A549 (cell line): ENCODE data around the gene URB2. TPM values are rescaled to one million over a fixed set of nuclear protein-coding genes. Genes with fewer than 3 reads are reported as not detected.

ENCODE experiments used
- ATAC-seq, 2 experiments: fragments of 200-7000 bp in 1 of 2; fragments of >200 bp in 1 of 2; cut with Nextera tagmentation in 1 of 2; cut with Tn5 transposase in 1 of 2; 3 replicates each; pipeline versions ENCODE4 v1.8.0 to v1.9.1; 2018 to 2020; ENCODE audit warnings: mild to moderate bottlenecking in 1 of 2, moderate library complexity in 1 of 2
- CTCF ChIA-PET: fragments of 300-600 bp; sonication (Branson Sonifier 250); formaldehyde crosslinking; extraction: SDS; loops from one replicate; lab custom pipeline; 2021; ENCODE audit warnings: antibody characterized with exemption, inconsistent platforms; lab: Yijun Ruan, JAX
- POLR2A ChIA-PET: fragments of 350-600 bp; formaldehyde crosslinking; extraction: SDS; loops from one replicate; lab custom pipeline; 2021; ENCODE audit warnings: antibody characterized with exemption, inconsistent platforms; lab: Yijun Ruan, JAX
- DNase-seq, 2 experiments: peaks; one replicate each; pipeline versions ENCODE4 v3.0.0 to v3.0.0-alpha.2; 2011 to 2016; ENCODE audit warnings: low read depth in 1 of 2, low spot score in 1 of 2
- FAIRE-seq: peaks from 2 replicates; lab custom pipeline; 2011; peaks lifted over from hg19 to GRCh38; lab: Jason Lieb, UNC
- H3K27ac ChIP-seq, 2 experiments: fragments of >200 bp; sonication (Bioruptor Twin); formaldehyde crosslinking; 3 replicates each; pipeline ENCODE4 v1.5.1; 2016 to 2017
- H3K4me1 ChIP-seq: fragments of >200 bp; sonication (Bioruptor Twin); formaldehyde crosslinking; 3 replicates; pipeline ENCODE4 v1.6.1; 2016
- H3K4me2 ChIP-seq: fragments of >200 bp; sonication (Bioruptor Twin); formaldehyde crosslinking; 3 replicates; pipeline ENCODE4 v1.6.1; 2016
- H3K4me3 ChIP-seq: fragments of >200 bp; sonication (Bioruptor Twin); formaldehyde crosslinking; 3 replicates; pipeline ENCODE4 v1.5.1; 2016
- H3K9me3 ChIP-seq: fragments of >200 bp; sonication (Bioruptor Twin); formaldehyde crosslinking; 3 replicates; pipeline ENCODE4 v1.6.1; 2016
- EHF ChIP-seq: fragments of 250-450 bp; sonication (Bioruptor Pico); IDR thresholded peaks from 2 replicates; pipeline ENCODE4 v1.5.0; 2020; ENCODE audit warnings: mild to moderate bottlenecking
- EHMT2 ChIP-seq: fragments of 200-600 bp; sonication (generic); IDR thresholded peaks from 2 replicates; pipeline ENCODE4 v1.6.1; 2016; ENCODE audit warnings: antibody characterized with exemption, low read depth, mild to moderate bottlenecking, moderate library complexity
- EP300 ChIP-seq, 2 experiments: fragments of >200 bp; sonication (Bioruptor Twin); formaldehyde crosslinking; IDR thresholded peaks; 2 replicates in 1 of 2; 3 replicates in 1 of 2; pipeline ENCODE4 v1.6.1; 2016 to 2017
- FOSL2 ChIP-seq, 2 experiments: fragments of 450-650 bp in 1 of 2; fragments of >200 bp in 1 of 2; sonication (Bioruptor Twin) in 1 of 2; formaldehyde crosslinking; IDR thresholded peaks; 2 replicates each; pipeline versions ENCODE4 v1.5.0 to v1.6.1; 2016 to 2020; ENCODE audit warnings: mild to moderate bottlenecking in 1 of 2, moderate library complexity in 1 of 2
- FOXS1 ChIP-seq: fragments of 250-450 bp; sonication (Bioruptor Pico); IDR thresholded peaks from 2 replicates; pipeline ENCODE4 v1.5.0; 2020; ENCODE audit warnings: mild to moderate bottlenecking, moderate library complexity
- GATA3 ChIP-seq: IDR thresholded peaks from 2 replicates; pipeline ENCODE4 v1.6.1; 2012; ENCODE audit warnings: borderline replicate concordance
- HDAC2 ChIP-seq: fragments of 200-600 bp; sonication (generic); IDR thresholded peaks from 2 replicates; pipeline ENCODE4 v1.6.1; 2016
- HES2 ChIP-seq: fragments of >200 bp; sonication (Bioruptor Twin); formaldehyde crosslinking; IDR thresholded peaks from 2 replicates; pipeline ENCODE4 v1.6.1; 2016
- PHF8 ChIP-seq: fragments of 200-600 bp; sonication (generic); IDR thresholded peaks from 2 replicates; pipeline ENCODE4 v1.6.1; 2016; ENCODE audit warnings: low read depth, mild to moderate bottlenecking, antibody characterized with exemption, moderate library complexity, borderline replicate concordance
- POLR2AphosphoS2 ChIP-seq: conservative IDR thresholded peaks from 2 replicates; pipeline ENCODE4 v1.6.1; 2012; ENCODE audit warnings: low read length, improper control_type of control experiment, inconsistent platforms
- RCOR1 ChIP-seq: fragments of 150-350 bp; IDR thresholded peaks from 2 replicates; pipeline ENCODE4 v1.6.1; 2014; ENCODE audit warnings: antibody characterized with exemption, low read length, low read depth
- REST ChIP-seq: fragments of 200-600 bp; sonication (generic); IDR thresholded peaks from 2 replicates; pipeline ENCODE4 v1.6.1; 2016; ENCODE audit warnings: antibody characterized with exemption, mild to moderate bottlenecking, moderate library complexity
- RNF2 ChIP-seq: fragments of 200-600 bp; sonication (generic); IDR thresholded peaks from 2 replicates; pipeline ENCODE4 v1.6.1; 2016; ENCODE audit warnings: low read depth, mild to moderate bottlenecking, antibody characterized with exemption, moderate library complexity, borderline replicate concordance
- ZFP36 ChIP-seq: fragments of 450-650 bp; IDR thresholded peaks from 2 replicates; pipeline ENCODE4 v1.6.1; 2014; ENCODE audit warnings: borderline replicate concordance; ENCODE audit not compliant: partially characterized antibody
- ZNF302 ChIP-seq: fragments of 250-450 bp; sonication (Bioruptor Pico); IDR thresholded peaks from 2 replicates; pipeline ENCODE4 v1.9.0; 2021; ENCODE audit warnings: inconsistent platforms, mild to moderate bottlenecking, moderate library complexity
- WGBS: methylation state at CpG from one replicate; pipeline ENCODE4 v1.1.6; 2017; ENCODE audit errors: missing lambda C conversion rate; 5-methylcytosine and 5-hydroxymethylcytosine counted together
- polyA plus RNA-seq, 4 experiments: library from polyadenylated mRNA; depleted of rRNA in 3 of 4; stranded (reverse); fragments of >200 nt; fragmentation: RNase III in 1 of 4; extraction: RNeasy Plus Mini Kit Qiagen cat#74134 plus additional on column Dnase treatment in 1 of 4; gene quantifications; 2 replicates in 3 of 4; 3 replicates in 1 of 4; pipeline ENCODE4 v1.2.3, GENCODE V29; 2011 to 2017
- TF ChIP-seq, protein P1 (sequence below): IDR thresholded peaks from 2 replicates; pipeline ENCODE4 v1.6.1; 2012; ENCODE audit warnings: low read depth, borderline replicate concordance
- TF ChIP-seq, protein P2 (sequence below): fragments of 250-450 bp; sonication (Bioruptor Pico); IDR thresholded peaks from 2 replicates; pipeline ENCODE4 v1.5.0; 2020; ENCODE audit warnings: low read depth, mild to moderate bottlenecking, moderate library complexity
- TF ChIP-seq, protein P3 (sequence below): fragments of 450-650 bp; IDR thresholded peaks from 2 replicates; pipeline ENCODE4 v1.6.1; 2014; ENCODE audit warnings: antibody characterized with exemption

The URB2 gene
- polyA plus RNA-seq, 2 of the 4 experiments (the other 2 are of a cell fraction), result 13.7 to 15.7 TPM

DNA sequence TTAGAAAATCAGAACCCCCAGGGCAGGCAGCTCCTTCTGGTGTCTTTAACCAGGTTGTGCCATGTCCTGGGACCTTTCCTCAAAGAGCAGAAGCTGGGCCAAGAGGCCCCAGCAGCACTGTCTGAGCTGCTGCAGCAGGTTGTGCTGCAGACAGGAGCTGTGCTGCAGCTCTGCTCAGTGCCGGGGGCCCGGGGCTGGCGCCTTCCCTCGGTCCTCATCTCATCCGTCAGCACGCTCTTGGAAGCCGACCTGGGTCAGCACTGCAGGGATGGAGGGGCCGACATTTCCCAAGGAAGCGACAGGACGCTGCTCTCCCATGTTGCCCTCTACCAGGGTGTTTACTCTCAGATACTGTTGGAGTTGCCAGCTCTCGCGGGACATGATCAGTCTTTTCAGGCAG, 11.7 kb downstream of the URB2 start:
- ChIA-PET POLR2A (no interaction called here), CTCF (interaction anchor here (1.7 kb wide), 1 partner anchor 672 kb away, joined by 4 read pairs; no protein-coding TSS in a partner anchor)
- H3K4me3 ChIP-seq, result no peak overlapping the region
- H3K4me1 ChIP-seq, result no peaks in the 10 kb centered on the region
- H3K4me2 ChIP-seq, result no peak overlapping the region
- no peaks in the 10 kb centered on the region for H3K9me3 ChIP-seq
- DNase-seq, result no peak
- TF ChIP-seq HDAC2 (no peak), FOXS1 (CRISPR knock-in tag) (no peak), POLR2AphosphoS2 (no peak), PHF8 (no peak), RNF2 (no peak), FOSL2 (IDR thresholded peaks at IDR 0.05) (no peak), FOSL2 (CRISPR knock-in tag; IDR thresholded peaks at IDR 0.05) (no peak), HES2 (no peak), REST (no peak), ZNF302 (CRISPR knock-in tag) (no peak)
- TF ChIP-seq, protein P1, sequence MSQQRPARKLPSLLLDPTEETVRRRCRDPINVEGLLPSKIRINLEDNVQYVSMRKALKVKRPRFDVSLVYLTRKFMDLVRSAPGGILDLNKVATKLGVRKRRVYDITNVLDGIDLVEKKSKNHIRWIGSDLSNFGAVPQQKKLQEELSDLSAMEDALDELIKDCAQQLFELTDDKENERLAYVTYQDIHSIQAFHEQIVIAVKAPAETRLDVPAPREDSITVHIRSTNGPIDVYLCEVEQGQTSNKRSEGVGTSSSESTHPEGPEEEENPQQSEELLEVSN, result no peak
- no peak for ATAC-seq
- H3K27ac ChIP-seq, result no peak overlapping the region
- 97% methylated on average over 12 of the region's 12 CpGs for WGBS
- FAIRE-seq, result no peak

DNA sequence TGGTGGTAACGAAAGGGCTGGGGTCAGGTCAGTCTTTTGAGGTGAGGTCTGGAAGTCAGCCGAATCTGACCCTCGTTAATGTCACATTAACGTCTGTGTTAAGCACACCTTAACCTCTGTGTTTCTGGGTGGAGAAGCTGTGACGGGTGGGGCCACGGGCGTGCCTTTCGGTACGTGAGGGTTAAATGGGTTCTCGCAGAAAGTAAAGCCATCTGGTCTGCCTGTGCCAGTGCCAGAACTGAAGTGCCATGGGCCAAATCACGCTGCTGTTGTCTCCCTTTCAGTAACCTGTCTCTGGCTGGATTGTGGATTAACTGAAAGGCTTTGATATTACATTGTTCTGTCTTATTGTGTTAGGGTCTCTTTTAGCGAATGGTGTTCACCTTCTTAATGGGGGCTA, 14.4 kb downstream of the URB2 start:
- POLR2A ChIA-PET, result no interaction called here
- 93% methylated on average over 12 of the region's 12 CpGs for WGBS
- no peak for DNase-seq
- Histone ChIP-seq H3K4me3 (no peak overlapping the region), H3K4me2 (no peak overlapping the region), H3K9me3 (no peaks in the 10 kb centered on the region), H3K27ac (no peak overlapping the region), H3K4me1 (no peaks in the 10 kb centered on the region)
- TF ChIP-seq, protein P1, result no peak
- TF ChIP-seq EHMT2 (no peak), GATA3 (no peak), EHF (no peak), HDAC2 (no peak), RCOR1 (no peak), RNF2 (no peak), ZFP36 (no peak), EP300 (IDR thresholded peaks at IDR 0.05) (no peak)
- no peak for ATAC-seq
- CTCF ChIA-PET, result interaction anchor here (0.6 kb wide), 1 partner anchor 8 kb away, joined by 3 read pairs; no protein-coding TSS in a partner anchor
- FAIRE-seq, result no peak

- Histone ChIP-seq H3K4me3 (no peak overlapping the region), H3K4me2 (no peak overlapping the region), H3K9me3 (no peaks in the 10 kb centered on the region), H3K27ac (no peak overlapping the region), H3K4me1 (no peaks in the 10 kb centered on the region)
- ChIA-PET POLR2A (no interaction called here), CTCF (interaction anchor here (0.6 kb wide), 1 partner anchor 9 kb away, joined by 3 read pairs; no protein-coding TSS in a partner anchor)
- 97% methylated on average over 3 of the region's 3 CpGs for WGBS
- DNase-seq, result no peak
- no peak for ATAC-seq
- no peak for FAIRE-seq
- TF ChIP-seq, protein P2, sequence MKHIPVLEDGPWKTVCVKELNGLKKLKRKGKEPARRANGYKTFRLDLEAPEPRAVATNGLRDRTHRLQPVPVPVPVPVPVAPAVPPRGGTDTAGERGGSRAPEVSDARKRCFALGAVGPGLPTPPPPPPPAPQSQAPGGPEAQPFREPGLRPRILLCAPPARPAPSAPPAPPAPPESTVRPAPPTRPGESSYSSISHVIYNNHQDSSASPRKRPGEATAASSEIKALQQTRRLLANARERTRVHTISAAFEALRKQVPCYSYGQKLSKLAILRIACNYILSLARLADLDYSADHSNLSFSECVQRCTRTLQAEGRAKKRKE, result no peak
- TF ChIP-seq FOSL2 (IDR thresholded peaks at IDR 0.05) (no peak), FOSL2 (CRISPR knock-in tag; IDR thresholded peaks at IDR 0.05) (no peak)
- TF ChIP-seq, protein P3, sequence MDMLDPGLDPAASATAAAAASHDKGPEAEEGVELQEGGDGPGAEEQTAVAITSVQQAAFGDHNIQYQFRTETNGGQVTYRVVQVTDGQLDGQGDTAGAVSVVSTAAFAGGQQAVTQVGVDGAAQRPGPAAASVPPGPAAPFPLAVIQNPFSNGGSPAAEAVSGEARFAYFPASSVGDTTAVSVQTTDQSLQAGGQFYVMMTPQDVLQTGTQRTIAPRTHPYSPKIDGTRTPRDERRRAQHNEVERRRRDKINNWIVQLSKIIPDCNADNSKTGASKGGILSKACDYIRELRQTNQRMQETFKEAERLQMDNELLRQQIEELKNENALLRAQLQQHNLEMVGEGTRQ, result no peak
These were observed 15.3 kb downstream of the URB2 start for GRCh38 chr1:229641306-229641705.
